Eye (tissue), 1 donor: ENCODE results near the gene FFAR2.

Source experiments
- DNase-seq: peaks from one replicate; pipeline ENCODE4 v3.0.0-alpha.2; 2015

FFAR2 gene

GRCh38 chr19:35490364-35490763, 42.3 kb downstream of the FFAR2 start, which contains the start of gene KRTDAP:
KRTDAP (minus strand) TSS chr19:35490464; CDS start chr19:35490442, 22 bp downstream.
- no peak for DNase-seq

DNA sequence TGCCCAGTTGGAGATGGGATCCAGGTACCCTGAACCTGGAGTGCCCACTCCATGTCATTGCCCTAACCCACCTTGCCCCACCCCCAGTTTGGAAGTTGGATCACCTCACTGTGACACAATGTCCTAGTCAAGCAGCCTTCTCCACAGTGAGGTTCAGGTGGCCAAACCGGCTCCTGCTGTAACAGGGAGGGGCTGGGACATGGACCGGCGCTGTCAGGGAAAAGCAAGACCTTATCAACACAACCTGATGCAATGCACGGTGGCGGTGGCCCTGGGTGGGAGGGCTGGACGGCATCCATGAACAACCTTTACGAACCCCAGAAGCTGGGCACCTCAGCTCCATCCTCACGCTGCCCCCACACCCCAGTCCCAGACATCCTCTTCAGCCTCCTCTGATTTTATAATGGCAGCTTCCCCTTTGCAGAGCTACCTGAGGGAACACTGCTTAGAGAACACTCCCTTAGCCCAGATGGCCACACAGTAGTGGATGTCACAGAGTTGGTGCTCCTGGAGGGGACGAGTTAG, 43.8 kb downstream of the FFAR2 start:
- no peak for DNase-seq

DNA sequence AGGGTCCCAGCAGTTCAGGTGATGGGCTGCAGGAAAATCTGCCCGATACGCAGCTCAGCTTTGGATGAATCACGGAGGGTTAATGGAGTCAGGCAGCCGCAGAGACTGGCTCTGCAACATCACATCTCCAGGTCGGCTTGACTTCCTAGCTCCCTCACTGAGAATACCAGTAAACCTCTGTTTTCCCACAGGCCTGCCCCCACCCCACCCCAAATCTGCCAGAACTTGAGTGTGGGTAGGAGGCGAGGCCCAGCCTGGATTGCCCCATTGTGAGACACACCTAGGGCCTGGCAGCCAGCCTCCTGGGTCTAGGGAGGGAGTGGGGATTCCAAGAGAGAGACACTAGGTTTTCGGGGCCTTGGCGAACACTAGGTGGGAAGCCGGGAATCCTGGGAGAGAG, 45.9 kb downstream of the FFAR2 start:
- DNase-seq: no peak

- DNase-seq: peak; percentile 77
These were observed 47.3 kb downstream of the FFAR2 start for GRCh38 chr19:35495107-35496064.

GRCh38 chr19:35497406-35497805, 49.3 kb downstream of the FFAR2 start:
- DNase-seq: no peak

GRCh38 chr19:35498220-35498619, 50.2 kb downstream of the FFAR2 start:
- no peak for DNase-seq

GRCh38 chr19:35498984-35499527, 51.0 kb downstream of the FFAR2 start:
- DNase-seq: no peak

- DNase-seq: no peak
These were observed 52.6 kb downstream of the FFAR2 start for GRCh38 chr19:35500611-35501010.
